DND-41 (cell line): ENCODE data around the gene SPACDR.

Source experiments
- ATAC-seq: fragments of 200-7000 bp; cut with Tn5 transposase; 3 replicates; pipeline ENCODE4 v1.9.1; 2021; ENCODE audit warnings: low read depth; ENCODE audit not compliant: insufficient read depth
- DNase-seq: peaks from one replicate; pipeline ENCODE4 v3.0.0-alpha.2; 2020
- H2AFZ ChIP-seq: 2 replicates; pipeline ENCODE4 v1.6.0; 2012; ENCODE audit warnings: low read depth, low read length
- H3K27ac ChIP-seq: 2 replicates; pipeline ENCODE4 v1.5.1; 2012; ENCODE audit warnings: low read length, inconsistent platforms
- H3K27me3 ChIP-seq: fragments of 200-600 bp; sonication (generic); 2 replicates; pipeline ENCODE4 v1.6.0; 2012; ENCODE audit warnings: low read length, mild to moderate bottlenecking, inconsistent platforms; ENCODE audit not compliant: insufficient read depth, poor library complexity
- H3K36me3 ChIP-seq: 2 replicates; pipeline ENCODE4 v1.5.1; 2012; ENCODE audit warnings: low read length, inconsistent platforms; ENCODE audit not compliant: insufficient read depth
- H3K4me1 ChIP-seq: 2 replicates; pipeline ENCODE4 v1.5.1; 2012; ENCODE audit warnings: mild to moderate bottlenecking, low read length; ENCODE audit not compliant: insufficient read depth
- H3K4me2 ChIP-seq: 2 replicates; pipeline ENCODE4 v1.6.0; 2012; ENCODE audit warnings: mild to moderate bottlenecking, moderate library complexity, low read length, inconsistent platforms; ENCODE audit not compliant: insufficient read depth
- H3K4me3 ChIP-seq, 2 experiments: fragments of 200-600 bp in 1 of 2; shearing (Covaris generic) in 1 of 2; 2 replicates each; pipeline ENCODE4 v1.5.1; 2012 to 2016; ENCODE audit warnings: inconsistent platforms in 2 of 2, low read length in 2 of 2, mild to moderate bottlenecking in 2 of 2, low read depth in 1 of 2, moderate library complexity in 1 of 2
- H3K79me2 ChIP-seq: 2 replicates; pipeline ENCODE4 v1.6.0; 2012; ENCODE audit warnings: low read length, inconsistent platforms; ENCODE audit not compliant: insufficient read depth
- H3K9ac ChIP-seq: 2 replicates; pipeline ENCODE4 v1.6.0; 2012; ENCODE audit warnings: low read depth, mild to moderate bottlenecking, inconsistent platforms, low read length, moderate library complexity
- H3K9me3 ChIP-seq: 2 replicates; pipeline ENCODE4 v1.5.1; 2012; ENCODE audit warnings: low read length, moderate library complexity, mild to moderate bottlenecking, inconsistent platforms; ENCODE audit not compliant: insufficient read depth, severe bottlenecking
- H4K20me1 ChIP-seq: 2 replicates; pipeline ENCODE4 v1.6.0; 2012; ENCODE audit warnings: low read length; ENCODE audit not compliant: insufficient read depth
- EZH2 ChIP-seq: IDR thresholded peaks from 3 replicates; pipeline ENCODE4 v1.6.1; 2012; ENCODE audit warnings: borderline replicate concordance, low read depth, mild to moderate bottlenecking, moderate library complexity, low read length, inconsistent platforms; ENCODE audit not compliant: severe bottlenecking
- TF ChIP-seq, protein P1 (sequence below): IDR thresholded peaks from 2 replicates; pipeline ENCODE4 v1.5.1; 2012; ENCODE audit warnings: borderline replicate concordance, low read length, moderate library complexity, mild to moderate bottlenecking; ENCODE audit not compliant: poor library complexity, severe bottlenecking; ENCODE audit errors: extremely low read depth

SPACDR gene

GRCh38 chr7:100467638-100468373 lies 3.7 kb upstream of the SPACDR start:
- no peak overlapping the region for H3K27ac ChIP-seq
- no peaks in the 10 kb centered on the region for H3K27me3 ChIP-seq
- ATAC-seq = no peak
- no peak overlapping the region for H3K9ac ChIP-seq
- H2AFZ ChIP-seq = no peak overlapping the region
- H3K79me2 ChIP-seq = no peaks in the 10 kb centered on the region
- H3K4me1 ChIP-seq = peaks cover 5% of the 10 kb centered on the region; the same call in 1 of the 2 replicates
- no peak overlapping the region for H3K4me2 ChIP-seq
- H4K20me1 ChIP-seq = peaks cover 30% of the 10 kb centered on the region
- no peaks in the 10 kb centered on the region for H3K9me3 ChIP-seq
- TF ChIP-seq EZH2 = no peak
- TF ChIP-seq, protein P1, sequence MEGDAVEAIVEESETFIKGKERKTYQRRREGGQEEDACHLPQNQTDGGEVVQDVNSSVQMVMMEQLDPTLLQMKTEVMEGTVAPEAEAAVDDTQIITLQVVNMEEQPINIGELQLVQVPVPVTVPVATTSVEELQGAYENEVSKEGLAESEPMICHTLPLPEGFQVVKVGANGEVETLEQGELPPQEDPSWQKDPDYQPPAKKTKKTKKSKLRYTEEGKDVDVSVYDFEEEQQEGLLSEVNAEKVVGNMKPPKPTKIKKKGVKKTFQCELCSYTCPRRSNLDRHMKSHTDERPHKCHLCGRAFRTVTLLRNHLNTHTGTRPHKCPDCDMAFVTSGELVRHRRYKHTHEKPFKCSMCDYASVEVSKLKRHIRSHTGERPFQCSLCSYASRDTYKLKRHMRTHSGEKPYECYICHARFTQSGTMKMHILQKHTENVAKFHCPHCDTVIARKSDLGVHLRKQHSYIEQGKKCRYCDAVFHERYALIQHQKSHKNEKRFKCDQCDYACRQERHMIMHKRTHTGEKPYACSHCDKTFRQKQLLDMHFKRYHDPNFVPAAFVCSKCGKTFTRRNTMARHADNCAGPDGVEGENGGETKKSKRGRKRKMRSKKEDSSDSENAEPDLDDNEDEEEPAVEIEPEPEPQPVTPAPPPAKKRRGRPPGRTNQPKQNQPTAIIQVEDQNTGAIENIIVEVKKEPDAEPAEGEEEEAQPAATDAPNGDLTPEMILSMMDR = no peak
- no peak for DNase-seq
- peaks cover 43% of the 10 kb centered on the region for H3K36me3 ChIP-seq
- H3K4me3 ChIP-seq = no peak overlapping the region

DNA sequence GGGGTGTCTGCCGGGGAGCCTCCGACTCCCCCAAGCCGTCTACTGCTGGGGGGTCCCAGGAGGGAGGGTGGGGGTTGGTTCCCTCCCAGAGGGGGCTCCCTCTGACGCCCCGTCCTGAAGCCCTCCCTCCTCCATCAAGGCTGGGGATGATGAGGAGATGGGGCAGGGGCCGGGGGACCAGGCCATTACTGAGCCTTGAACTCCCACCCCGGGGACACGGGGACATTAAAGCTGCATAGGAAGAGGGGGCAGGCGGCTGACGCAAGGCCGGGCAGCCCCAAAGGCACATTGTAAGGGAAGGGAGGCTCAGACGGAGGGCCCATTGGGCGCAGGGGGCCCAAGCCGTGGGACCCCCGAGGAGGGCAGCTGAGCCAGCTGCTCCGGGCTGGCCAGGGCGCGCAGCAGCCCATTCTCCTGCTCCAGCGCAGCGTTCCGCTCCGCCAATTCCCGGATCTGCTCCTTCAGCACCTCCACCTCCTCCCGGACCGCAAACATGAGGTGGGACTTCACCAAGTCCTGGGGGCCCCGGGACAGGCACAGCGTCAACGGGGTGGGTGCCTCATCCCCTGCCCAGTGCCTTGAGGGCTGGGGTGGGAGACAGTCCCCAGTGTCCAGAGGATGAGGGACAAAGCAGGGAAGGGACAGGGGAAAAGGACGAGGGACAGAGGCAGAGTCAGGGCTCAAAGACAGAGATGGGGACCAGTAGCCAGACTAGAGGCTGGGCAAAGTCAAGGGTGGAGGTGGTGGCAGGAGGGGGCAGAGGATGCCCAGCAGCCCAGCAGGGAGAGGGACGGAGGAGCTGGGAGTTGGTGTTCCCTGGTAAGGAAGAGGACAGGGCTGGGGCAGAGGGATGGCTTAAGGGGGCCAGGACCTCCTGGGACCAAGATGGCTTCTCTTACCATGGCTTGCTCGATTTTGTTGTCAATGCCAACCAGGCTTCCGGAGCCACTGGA lies 2.9 kb upstream of the SPACDR start:
- DNase-seq (no peak), ATAC-seq (no peak)
- TF ChIP-seq, protein P1 = no peak
- TF ChIP-seq EZH2 = no peak
- Histone ChIP-seq H4K20me1 (peaks cover 27% of the 10 kb centered on the region), H3K4me3 (no peak overlapping the region), H3K9me3 (no peaks in the 10 kb centered on the region), H3K27me3 (no peaks in the 10 kb centered on the region), H3K9ac (no peak overlapping the region), H3K79me2 (no peaks in the 10 kb centered on the region), H3K4me2 (no peak overlapping the region), H3K27ac (no peak overlapping the region), H3K4me1 (peaks cover 5% of the 10 kb centered on the region; the same call in 1 of the 2 replicates), H2AFZ (no peak overlapping the region), H3K36me3 (peaks cover 38% of the 10 kb centered on the region)

DNA sequence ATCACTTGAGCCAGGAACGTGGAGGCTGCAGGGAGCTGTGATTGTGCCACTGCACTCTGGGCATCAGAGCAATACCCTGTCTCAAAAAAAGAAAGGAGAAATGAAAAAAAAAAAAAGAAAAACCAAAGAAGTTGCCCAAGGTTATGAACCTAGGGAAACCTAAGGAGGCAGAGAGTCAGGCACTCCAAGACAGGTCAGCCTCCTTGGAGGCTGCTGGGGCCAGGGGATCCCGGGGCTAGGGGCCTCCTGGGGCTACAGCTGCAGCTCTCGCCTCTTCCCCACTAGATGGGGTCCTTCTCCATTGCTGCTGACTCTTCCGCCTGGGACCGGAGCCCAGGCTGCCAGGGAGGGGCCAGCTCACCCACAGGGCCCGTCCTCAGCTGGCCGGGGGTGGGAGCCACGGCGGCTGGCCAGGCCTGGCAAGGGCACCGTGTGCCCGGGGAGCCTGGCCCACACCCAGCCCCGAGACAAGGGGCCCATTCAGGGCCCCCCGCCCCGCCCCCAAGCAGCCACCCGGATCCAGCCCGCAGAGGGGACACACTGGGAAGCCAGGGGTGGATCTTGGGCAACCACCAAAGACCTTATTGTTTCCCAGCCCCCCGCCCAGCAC lies 1.7 kb upstream of the SPACDR start:
- Histone ChIP-seq H3K4me1 (peaks cover 5% of the 10 kb centered on the region; the same call in 1 of the 2 replicates), H3K4me2 (no peak overlapping the region), H3K9me3 (no peaks in the 10 kb centered on the region), H3K79me2 (no peaks in the 10 kb centered on the region), H3K27ac (no peak overlapping the region), H4K20me1 (peaks cover 25% of the 10 kb centered on the region), H2AFZ (no peak overlapping the region), H3K27me3 (no peaks in the 10 kb centered on the region), H3K4me3 (no peak overlapping the region), H3K36me3 (peaks cover 29% of the 10 kb centered on the region), H3K9ac (no peak overlapping the region)
- DNase-seq (no peak), ATAC-seq (peak; percentile 11; the same call in 1 of the 3 replicates)
- TF ChIP-seq EZH2 = no peak
- TF ChIP-seq, protein P1 = peak; percentile 41
